Measurements from ENCODE around the gene ALDH3A1. TPM values are rescaled to one million over a fixed set of nuclear protein-coding genes. Genes with fewer than 3 reads are reported as not detected.
A peak's percentile ranks its signal among the peaks of the same experiment; 100 is the strongest.

Gene ALDH3A1
- total RNA-seq, 1 donor from 2014 or later = not detected

- DNase-seq (ENCODE audit: low spot score) = no peak
Measured at GRCh38 chr17:19719355-19720209, 28.5 kb downstream of the ALDH3A1 start.

GRCh38 chr17:19718613-19719354 is 29.3 kb downstream of the ALDH3A1 start:
- no peak for DNase-seq (ENCODE audit: low spot score)

- no peak for DNase-seq (ENCODE audit: low spot score)
Measured at GRCh38 chr17:19718041-19718612, 30.0 kb downstream of the ALDH3A1 start.

GRCh38 chr17:19717411-19717908 is 30.6 kb downstream of the ALDH3A1 start:
- no peak for DNase-seq (ENCODE audit: low spot score)

GRCh38 chr17:19717031-19717360 is 31.1 kb downstream of the ALDH3A1 start:
- no peak for DNase-seq (ENCODE audit: low spot score)

- DNase-seq (ENCODE audit: low spot score) = no peak
Measured at GRCh38 chr17:19716108-19717030, 31.7 kb downstream of the ALDH3A1 start, which contains the start of gene SLC47A2. SLC47A2 (minus strand) TSS chr17:19716584; CDS start chr17:19716555, 29 bp downstream.

GRCh38 chr17:19714542-19715411 is 33.3 kb downstream of the ALDH3A1 start:
- DNase-seq (ENCODE audit: low spot score) = no peak

- no peak for DNase-seq (ENCODE audit: low spot score)
Measured at GRCh38 chr17:19713901-19714361, 34.2 kb downstream of the ALDH3A1 start.

GRCh38 chr17:19713462-19713861 is 34.6 kb downstream of the ALDH3A1 start:
- DNase-seq (ENCODE audit: low spot score) = no peak

GRCh38 chr17:19712436-19713004 is 35.6 kb downstream of the ALDH3A1 start:
- DNase-seq (ENCODE audit: low spot score) = no peak

GRCh38 chr17:19709841-19710240 is 38.3 kb downstream of the ALDH3A1 start:
- DNase-seq (ENCODE audit: low spot score) = no peak

GRCh38 chr17:19708431-19709175 is 39.5 kb downstream of the ALDH3A1 start:
- DNase-seq (ENCODE audit: low spot score) = no peak

GRCh38 chr17:19707728-19708221 is 40.3 kb downstream of the ALDH3A1 start:
- DNase-seq (ENCODE audit: low spot score) = no peak

- DNase-seq (ENCODE audit: low spot score) = peak; percentile 60
Measured at GRCh38 chr17:19706791-19707727, 41.0 kb downstream of the ALDH3A1 start.

- no peak for DNase-seq (ENCODE audit: low spot score)
Measured at GRCh38 chr17:19705771-19706770, 42.0 kb downstream of the ALDH3A1 start.

- DNase-seq (ENCODE audit: low spot score) = no peak
Measured at GRCh38 chr17:19705201-19705600, 42.9 kb downstream of the ALDH3A1 start.

Data from umbilical cord (tissue), 2 donors.